ENCODE results near the gene VPS13D.

DNA sequence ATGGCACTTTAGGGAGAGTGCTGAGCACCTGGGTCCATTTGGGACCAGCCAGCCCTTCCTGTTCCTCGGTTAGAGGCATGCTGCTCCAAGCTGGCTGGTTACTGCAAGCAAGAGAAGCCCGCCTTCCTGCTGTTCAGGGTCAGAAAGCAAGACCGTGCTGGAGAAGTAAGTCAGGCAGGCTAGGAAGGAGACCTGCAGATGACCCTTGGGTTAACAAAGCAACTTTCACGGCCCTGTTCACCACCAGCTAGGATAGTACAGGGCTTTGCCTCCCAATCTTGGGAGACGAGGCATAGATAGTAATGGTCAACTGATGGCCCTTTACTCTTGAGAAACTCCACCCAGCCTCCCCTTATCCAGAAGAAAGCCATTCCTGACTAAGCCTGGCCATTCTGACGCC lies 252.1 kb downstream of the VPS13D start:
- TF ChIP-seq CTCF (IDR thresholded peaks at IDR 0.05 in 8 of 11, conservative IDR thresholded peaks at IDR 0.05 in 3 of 11) (no peak), POLR2A (IDR thresholded peaks at IDR 0.05) (no peak)
